ENCODE measurements around the gene SNX33. TPM values are rescaled to one million over a fixed set of nuclear protein-coding genes. Genes with fewer than 3 reads are reported as not detected.
"Not testable (repeated sequence)": the region's sequence is repeated elsewhere in the genome, so short reads cannot be mapped to it uniquely, and the experiment has no call there.

SNX33 gene
- total RNA-seq, 2 experiments from 2014 or later, result 0.60 to 0.79 TPM

- no peak overlapping the region for H3K4me3 Mint-ChIP-seq
- no peak overlapping the region for H3K27ac Mint-ChIP-seq
- no peaks in the 10 kb centered on the region for H3K4me1 Mint-ChIP-seq
- CTCF ChIA-PET, result interaction anchor here (1.1 to 1.5 kb wide), 2 partner anchors 21 to 117 kb away, joined by 3 to 4 read pairs; no protein-coding TSS in a partner anchor
- no peaks in the 10 kb centered on the region for H3K9me3 Mint-ChIP-seq
- no peaks in the 10 kb centered on the region for H3K27me3 Mint-ChIP-seq
- no peaks in the 10 kb centered on the region for H3K36me3 Mint-ChIP-seq (ENCODE audit: low read depth)
- no peak for DNase-seq
- POLR2A ChIA-PET, result interaction anchor here (0.6 kb wide), 1 partner anchor 266 kb away, joined by 6 read pairs; no protein-coding TSS in a partner anchor
Observed at GRCh38 chr15:75685195-75685594, 37.5 kb downstream of the SNX33 start.

DNA sequence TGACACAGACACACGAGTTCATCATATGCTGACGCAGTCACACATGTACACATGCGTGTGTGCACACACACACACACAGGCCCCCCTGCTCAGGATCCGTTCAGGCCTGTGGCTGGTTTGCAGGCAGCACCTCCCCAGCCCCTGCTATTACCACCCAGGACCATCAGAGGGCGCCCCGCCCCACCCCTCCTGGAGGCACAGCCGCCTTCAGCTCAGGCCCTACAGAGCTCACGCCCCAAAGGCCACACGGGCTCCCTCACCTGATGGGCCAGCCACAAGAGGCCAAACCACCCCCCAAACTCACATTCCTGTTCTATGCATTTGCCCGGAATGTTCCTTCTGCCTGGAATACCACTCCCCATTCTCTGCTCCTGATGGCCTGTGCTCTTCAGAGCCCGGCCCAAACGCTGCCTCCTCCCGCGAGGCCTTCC, 38.5 kb downstream of the SNX33 start:
- CTCF ChIA-PET, result interaction anchor here (0.6 to 1.5 kb wide), 6 partner anchors 8 to 319 kb away, joined by 3 to 7 read pairs (median 3); no protein-coding TSS in a partner anchor
- peak; percentile 80 for DNase-seq
- H3K9me3 Mint-ChIP-seq; H3K27me3 Mint-ChIP-seq; H3K27ac Mint-ChIP-seq; H3K36me3 Mint-ChIP-seq (ENCODE audit: low read depth); H3K4me1 Mint-ChIP-seq; POLR2A ChIA-PET; H3K4me3 Mint-ChIP-seq: not testable (repeated sequence)

GRCh38 chr15:75687486-75688277, 40.0 kb downstream of the SNX33 start:
- Mint-ChIP-seq H3K4me1 (peaks cover 2% of the 10 kb centered on the region), H3K36me3 (ENCODE audit: low read depth) (no peaks in the 10 kb centered on the region), H3K9me3 (no peaks in the 10 kb centered on the region), H3K27ac (no peak overlapping the region), H3K4me3 (no peak overlapping the region), H3K27me3 (peaks cover 6% of the 10 kb centered on the region)
- POLR2A ChIA-PET, result no interaction called here
- CTCF ChIA-PET, result no interaction called here
- DNase-seq, result no peak

DNA sequence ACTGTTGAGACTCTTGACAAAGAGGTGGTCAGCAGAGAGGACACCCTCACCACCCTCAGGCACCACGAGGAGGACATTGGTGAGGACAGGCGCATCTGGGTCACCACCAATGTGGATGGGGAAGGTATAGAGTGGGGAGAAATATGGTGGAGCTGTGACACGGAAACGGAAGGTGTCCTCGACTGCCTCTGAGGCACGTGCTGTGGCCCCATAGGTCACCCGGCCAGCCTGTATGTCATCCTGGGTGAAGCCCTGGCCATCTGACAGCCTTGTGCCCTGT, 40.5 kb downstream of the SNX33 start:
- CTCF ChIA-PET, result no interaction called here
- H3K36me3 Mint-ChIP-seq (ENCODE audit: low read depth), result no peaks in the 10 kb centered on the region

GRCh38 chr15:75688831-75689230, 41.1 kb downstream of the SNX33 start:
- Mint-ChIP-seq H3K9me3 (no peaks in the 10 kb centered on the region), H3K4me3 (no peak overlapping the region), H3K4me1 (peaks cover 2% of the 10 kb centered on the region), H3K36me3 (ENCODE audit: low read depth) (no peaks in the 10 kb centered on the region), H3K27ac (no peak overlapping the region), H3K27me3 (peaks cover 10% of the 10 kb centered on the region)
- ChIA-PET CTCF (interaction anchor here (0.6 kb wide), 1 partner anchor 332 kb away, joined by 3 read pairs; no protein-coding TSS in a partner anchor), POLR2A (no interaction called here)
- no peak for DNase-seq

More for the DNA sequence above, 40.5 kb downstream of the SNX33 start:
- Mint-ChIP-seq H3K4me3 (no peak overlapping the region), H3K27me3 (peaks cover 9% of the 10 kb centered on the region), H3K9me3 (no peaks in the 10 kb centered on the region), H3K4me1 (peaks cover 2% of the 10 kb centered on the region), H3K27ac (no peak overlapping the region)
- POLR2A ChIA-PET, result no interaction called here
- DNase-seq, result no peak

GRCh38 chr15:75689429-75689828, 41.7 kb downstream of the SNX33 start:
- H3K4me1 Mint-ChIP-seq; H3K4me3 Mint-ChIP-seq; H3K9me3 Mint-ChIP-seq; H3K27ac Mint-ChIP-seq; POLR2A ChIA-PET; DNase-seq; H3K36me3 Mint-ChIP-seq (ENCODE audit: low read depth): not testable (repeated sequence)
- H3K27me3 Mint-ChIP-seq, result peaks cover 14% of the 10 kb centered on the region
- CTCF ChIA-PET, result interaction anchor here (0.6 kb wide), 1 partner anchor 332 kb away, joined by 3 read pairs; no protein-coding TSS in a partner anchor

DNA sequence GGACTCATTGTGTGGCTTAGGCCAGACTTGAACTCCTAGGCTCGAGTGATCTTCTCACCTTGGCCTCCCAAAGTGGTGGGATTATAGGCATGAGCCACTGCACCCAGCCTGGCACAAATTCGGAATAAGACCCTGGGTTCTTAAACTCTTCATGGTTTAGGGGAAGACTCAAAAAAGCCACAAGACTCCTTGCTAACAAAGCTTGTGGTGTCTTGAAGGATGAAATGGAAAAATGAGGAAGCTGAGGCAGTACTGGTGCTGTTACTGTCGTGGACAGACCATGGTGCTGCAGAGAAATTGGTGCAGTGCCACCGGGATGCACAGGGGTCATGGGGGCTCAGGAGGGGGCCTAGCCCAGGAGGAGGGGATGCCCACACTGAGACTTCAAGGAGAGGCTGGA, 44.6 kb downstream of the SNX33 start:
- H3K27ac Mint-ChIP-seq; POLR2A ChIA-PET; H3K4me3 Mint-ChIP-seq; H3K36me3 Mint-ChIP-seq (ENCODE audit: low read depth); CTCF ChIA-PET; DNase-seq; H3K9me3 Mint-ChIP-seq: not testable (repeated sequence)
- Mint-ChIP-seq H3K27me3 (peaks cover 18% of the 10 kb centered on the region), H3K4me1 (peaks cover 12% of the 10 kb centered on the region)

GRCh38 chr15:75693028-75693427, 45.3 kb downstream of the SNX33 start:
- Mint-ChIP-seq H3K27me3 (peaks cover 18% of the 10 kb centered on the region), H3K4me1 (peaks cover 12% of the 10 kb centered on the region)
- POLR2A ChIA-PET; H3K27ac Mint-ChIP-seq; DNase-seq; H3K4me3 Mint-ChIP-seq; H3K36me3 Mint-ChIP-seq (ENCODE audit: low read depth); H3K9me3 Mint-ChIP-seq; CTCF ChIA-PET: not testable (repeated sequence)

GRCh38 chr15:75693501-75694240, 46.0 kb downstream of the SNX33 start:
- H3K9me3 Mint-ChIP-seq, result no peaks in the 10 kb centered on the region
- no peak overlapping the region for H3K4me3 Mint-ChIP-seq
- no peaks in the 10 kb centered on the region for H3K36me3 Mint-ChIP-seq (ENCODE audit: low read depth)
- DNase-seq, result no peak
- H3K27ac Mint-ChIP-seq, result no peak overlapping the region
- peaks cover 12% of the 10 kb centered on the region for H3K4me1 Mint-ChIP-seq
- POLR2A ChIA-PET, result no interaction called here
- H3K27me3 Mint-ChIP-seq, result peaks cover 18% of the 10 kb centered on the region
- CTCF ChIA-PET, result no interaction called here

- ChIA-PET POLR2A (no interaction called here), CTCF (interaction anchor here (0.8 kb wide), 1 partner anchor 8 kb away, joined by 3 read pairs; no protein-coding TSS in a partner anchor)
- Mint-ChIP-seq H3K36me3 (ENCODE audit: low read depth) (no peaks in the 10 kb centered on the region), H3K27ac (no peak overlapping the region), H3K9me3 (no peaks in the 10 kb centered on the region), H3K4me1 (peaks cover 12% of the 10 kb centered on the region), H3K27me3 (peaks cover 18% of the 10 kb centered on the region), H3K4me3 (no peak overlapping the region)
- no peak for DNase-seq
Observed at GRCh38 chr15:75694241-75695182, 46.8 kb downstream of the SNX33 start.

DNA sequence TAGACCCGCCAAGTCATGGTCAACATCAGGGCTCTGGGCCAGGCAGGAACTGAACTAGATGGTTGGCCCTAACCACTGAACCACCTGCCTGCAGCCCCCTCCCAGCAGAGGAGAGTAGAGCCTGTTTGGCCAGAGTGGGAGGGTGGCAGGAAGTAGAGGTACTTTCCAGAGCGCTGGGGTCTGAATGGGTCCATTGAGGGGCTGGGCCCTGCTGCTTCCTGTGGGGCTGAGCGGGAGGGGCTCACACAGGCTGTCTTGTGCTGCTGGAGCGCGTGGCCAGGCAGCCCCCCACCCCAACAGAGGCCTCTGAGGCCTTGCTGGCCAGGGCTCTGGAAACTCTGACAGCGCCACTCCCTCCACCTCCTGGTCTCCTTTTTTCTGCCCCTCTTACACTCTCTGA, 47.5 kb downstream of the SNX33 start:
- Mint-ChIP-seq H3K4me3 (no peak overlapping the region), H3K9me3 (no peaks in the 10 kb centered on the region), H3K27me3 (peaks cover 18% of the 10 kb centered on the region), H3K27ac (peak overlapping the region; percentile 50), H3K4me1 (peaks cover 12% of the 10 kb centered on the region), H3K36me3 (ENCODE audit: low read depth) (no peaks in the 10 kb centered on the region)
- ChIA-PET POLR2A (no interaction called here), CTCF (no interaction called here)
- no peak for DNase-seq

- H3K4me3 Mint-ChIP-seq, result no peak overlapping the region
- POLR2A ChIA-PET, result no interaction called here
- H3K9me3 Mint-ChIP-seq, result no peaks in the 10 kb centered on the region
- no peak for DNase-seq
- CTCF ChIA-PET, result no interaction called here
- H3K4me1 Mint-ChIP-seq, result peaks cover 12% of the 10 kb centered on the region
- H3K27ac Mint-ChIP-seq, result no peak overlapping the region
- peaks cover 18% of the 10 kb centered on the region for H3K27me3 Mint-ChIP-seq
- H3K36me3 Mint-ChIP-seq (ENCODE audit: low read depth), result no peaks in the 10 kb centered on the region
Observed at GRCh38 chr15:75695634-75696310, 48.1 kb downstream of the SNX33 start.
